C4-2B (cell line): ENCODE data around the gene TEKTIP1.

ENCODE experiments used
- CTCF ChIP-seq: fragments of 450-650 bp; conservative IDR thresholded peaks from 2 replicates; pipeline ENCODE4 v1.5.1; 2017; ENCODE audit warnings: mild to moderate bottlenecking
- ZFX ChIP-seq: fragments of 450-650 bp; IDR thresholded peaks from 2 replicates; pipeline ENCODE4 v1.6.1; 2017

GRCh38 chr19:3590991-3591659, 52.2 kb downstream of the TEKTIP1 start:
- TF ChIP-seq CTCF (no peak), ZFX (no peak)
